HG02943 (cell line): ENCODE results near the gene AACS.

Experiments
- ATAC-seq: cut with Tn5 transposase; IDR thresholded peaks from one replicate; pipeline ENCODE4 v1.9.1; 2021; ENCODE audit warnings: mild to moderate bottlenecking, low read depth, moderate library complexity; ENCODE audit not compliant: unreplicated experiment

AACS gene

DNA sequence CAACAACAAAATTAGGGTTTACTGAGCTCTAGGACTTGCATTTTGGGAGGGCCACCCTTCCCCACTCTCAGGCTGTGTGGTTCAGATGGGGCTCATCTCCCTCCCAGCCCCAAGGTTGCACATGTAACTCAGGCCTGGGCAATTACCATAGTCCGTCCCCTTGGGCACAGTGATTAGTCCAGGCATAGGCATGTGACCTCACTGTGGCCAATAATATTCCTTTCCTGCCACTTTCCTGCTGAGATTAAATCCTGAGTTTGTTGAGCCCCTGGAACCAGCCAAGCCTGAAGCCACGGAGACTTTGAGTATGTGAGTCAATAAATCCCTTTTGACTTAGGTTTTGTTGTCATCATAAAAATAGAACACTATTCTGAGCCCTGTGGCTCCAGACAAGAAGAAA lies 113.0 kb downstream of the AACS start:
- no peak for ATAC-seq

DNA sequence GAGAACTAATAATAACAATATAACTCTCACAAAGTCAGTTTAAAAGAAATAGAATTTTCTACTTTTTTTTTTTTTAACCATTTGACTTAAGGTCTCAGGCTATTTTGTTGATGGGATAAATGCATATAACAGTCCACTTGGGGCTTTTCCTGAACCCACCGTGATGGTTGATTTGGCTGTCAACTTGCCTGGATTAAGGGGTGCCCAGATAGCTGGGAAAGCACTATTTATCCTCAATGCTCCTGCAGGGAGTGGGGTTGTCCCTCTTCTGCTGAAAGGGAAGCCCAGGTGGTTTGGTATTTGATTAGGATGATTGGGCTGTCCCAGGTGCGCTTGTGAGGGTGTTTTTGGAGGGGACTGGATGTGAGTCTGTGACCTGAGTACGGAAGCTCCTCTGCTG lies 114.9 kb downstream of the AACS start:
- no peak for ATAC-seq

DNA sequence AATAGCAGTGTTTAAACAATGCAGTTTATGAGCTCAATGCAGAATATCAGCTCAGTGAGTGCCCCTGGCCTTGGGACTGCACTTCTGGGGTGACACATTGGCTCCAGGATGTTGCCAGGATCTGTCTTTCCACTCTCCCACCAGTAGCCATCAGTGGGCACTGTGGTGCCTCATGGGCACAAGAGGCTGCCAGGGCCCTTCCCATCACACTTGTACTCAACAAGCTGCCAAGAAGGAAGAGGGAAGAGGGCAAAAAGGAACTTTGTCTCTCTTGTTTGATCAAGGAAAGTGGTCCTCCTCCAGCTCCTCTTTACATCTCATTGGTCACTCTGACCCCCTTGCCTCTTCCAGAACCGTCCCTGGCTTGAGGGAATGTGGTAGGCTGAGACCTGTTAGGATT lies 115.9 kb downstream of the AACS start:
- ATAC-seq: no peak

DNA sequence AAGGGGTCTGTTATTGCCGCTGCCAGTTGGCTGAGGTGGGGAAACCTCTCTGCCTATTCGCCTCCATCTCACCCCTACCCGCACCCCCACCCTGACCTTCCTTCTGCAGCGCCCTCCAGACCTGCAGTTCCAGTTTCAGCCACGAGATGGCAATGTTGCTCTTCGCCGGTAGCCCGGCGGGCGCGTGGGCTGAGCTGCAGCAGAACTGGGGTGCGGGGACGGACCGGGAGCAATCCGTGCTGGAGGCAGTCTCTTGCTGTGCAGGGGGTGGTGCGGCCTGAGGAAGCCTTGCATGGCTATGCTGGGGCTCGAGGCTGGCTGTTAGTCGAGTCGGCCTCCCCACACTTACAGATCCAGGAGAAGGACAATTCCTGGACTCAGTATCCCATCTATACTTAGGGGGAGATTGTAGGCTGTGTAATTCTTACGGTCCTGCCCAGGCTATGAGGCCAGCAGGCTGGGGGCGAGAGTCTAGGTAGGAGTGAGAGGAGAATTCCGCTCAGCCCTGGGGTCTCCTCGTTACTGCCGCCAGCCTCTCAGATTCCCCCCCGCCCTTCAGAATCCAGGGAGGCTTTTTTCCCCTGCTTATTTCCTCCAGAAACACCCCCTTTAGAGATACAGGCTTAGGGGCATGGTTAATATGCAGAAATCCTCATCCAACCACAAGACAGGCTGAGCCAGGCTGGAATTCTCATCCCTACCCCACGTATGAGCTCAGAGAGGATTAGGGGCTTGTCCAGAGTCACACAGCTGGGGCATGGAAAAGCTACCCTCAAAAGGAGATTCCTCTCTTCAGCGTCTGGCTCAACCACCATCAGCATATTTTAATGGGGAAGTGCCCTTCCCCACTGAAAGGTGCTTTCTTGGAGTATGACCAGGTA lies 118.2 kb downstream of the AACS start:
- peak; percentile 47 for ATAC-seq

DNA sequence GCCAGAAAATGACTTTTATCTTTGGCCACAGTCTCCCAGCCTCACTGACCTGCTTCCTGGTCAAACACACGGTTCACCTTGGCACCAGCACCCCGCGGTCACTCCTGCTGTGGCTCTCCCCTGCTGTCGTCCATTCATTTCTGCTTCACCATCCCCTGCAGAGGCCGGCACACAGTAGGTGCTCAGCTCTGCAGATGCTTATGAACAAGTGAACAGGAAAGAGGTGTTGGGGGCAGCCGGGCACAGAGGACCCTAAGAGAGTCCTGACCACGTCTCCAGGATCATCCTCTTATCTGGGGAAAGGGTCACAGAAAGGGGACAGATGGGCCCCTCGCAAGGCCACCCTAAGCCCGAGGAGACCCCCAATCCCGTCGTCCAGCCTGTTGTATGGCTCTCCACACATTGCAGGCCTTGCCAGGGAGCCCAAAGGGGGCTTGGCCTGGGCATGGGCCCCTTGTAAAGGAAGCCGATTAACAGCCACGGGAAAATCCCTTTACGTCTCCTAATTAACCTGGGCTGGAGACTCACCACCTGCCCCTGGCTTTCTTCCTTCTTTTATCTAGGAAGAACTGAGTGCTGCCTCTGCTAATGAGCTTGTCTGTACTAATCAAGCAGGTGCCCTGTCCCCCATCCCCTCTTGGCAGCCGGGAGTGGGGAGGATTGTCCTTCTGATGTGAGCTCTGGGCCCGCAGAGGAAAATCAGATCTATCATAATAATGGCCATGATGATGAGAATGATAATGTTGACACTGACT lies 119.2 kb downstream of the AACS start:
- no peak for ATAC-seq

DNA sequence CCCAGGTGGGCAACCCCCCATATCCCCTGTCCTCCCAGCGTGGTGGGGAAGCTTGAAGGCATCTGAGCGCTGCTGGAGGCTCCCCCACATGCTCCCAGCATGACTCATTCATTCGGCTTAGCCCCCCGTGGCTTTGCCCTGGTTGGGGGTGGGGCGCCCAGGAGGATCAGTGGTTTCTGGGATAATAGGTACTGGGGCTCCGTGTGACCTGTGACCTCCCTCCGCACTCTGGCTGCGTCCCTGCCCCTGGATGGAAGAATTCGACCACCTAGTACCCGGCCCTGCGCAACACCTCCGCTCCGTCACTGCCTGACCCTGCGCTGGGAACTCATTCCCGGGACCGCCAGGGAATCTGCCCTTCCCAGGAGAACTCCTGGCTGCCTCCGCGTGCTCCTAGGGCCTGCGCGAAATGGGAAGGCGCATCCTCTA lies 120.1 kb downstream of the AACS start:
- ATAC-seq: no peak

DNA sequence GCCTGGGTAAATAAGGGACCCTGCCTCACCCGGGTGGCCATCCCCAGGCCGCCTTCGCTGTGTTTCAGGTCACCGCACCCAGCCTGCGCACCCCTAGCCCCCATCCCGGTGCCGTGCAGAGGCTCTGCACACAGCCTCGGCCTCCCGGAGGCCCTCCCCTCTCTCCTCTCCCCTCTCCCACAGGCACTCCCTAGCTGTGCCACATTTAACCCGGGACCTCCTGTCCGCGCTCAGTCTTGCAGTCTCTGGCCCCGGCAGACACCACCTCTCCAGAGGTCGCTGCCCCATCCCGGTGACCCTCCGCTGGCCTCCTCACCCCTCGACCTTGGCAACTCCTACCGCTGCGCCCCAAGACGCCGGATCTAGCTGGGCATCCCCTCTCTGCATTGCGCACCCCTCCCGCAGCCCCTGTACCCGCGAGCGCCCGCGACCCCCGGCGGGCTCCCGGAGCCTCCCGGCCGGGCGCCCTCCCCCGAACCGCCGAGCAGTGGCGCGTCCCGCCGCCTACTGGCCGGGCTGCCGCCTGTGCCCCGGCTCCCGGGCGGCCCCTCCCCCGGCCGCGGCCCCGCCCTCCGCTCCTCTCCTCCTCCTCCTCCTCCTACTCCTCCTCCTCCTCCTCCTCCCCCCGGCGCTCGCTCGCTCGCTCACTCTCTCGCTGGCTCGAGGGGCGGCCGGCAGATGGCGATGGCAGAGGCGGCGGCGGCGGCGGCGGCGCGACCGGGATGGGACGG lies 120.7 kb downstream of the AACS start, which contains the start of gene TMEM132B:
TMEM132B (plus strand) TSS at position 647 of the 731 bp plus-strand sequence.
- no peak for ATAC-seq

DNA sequence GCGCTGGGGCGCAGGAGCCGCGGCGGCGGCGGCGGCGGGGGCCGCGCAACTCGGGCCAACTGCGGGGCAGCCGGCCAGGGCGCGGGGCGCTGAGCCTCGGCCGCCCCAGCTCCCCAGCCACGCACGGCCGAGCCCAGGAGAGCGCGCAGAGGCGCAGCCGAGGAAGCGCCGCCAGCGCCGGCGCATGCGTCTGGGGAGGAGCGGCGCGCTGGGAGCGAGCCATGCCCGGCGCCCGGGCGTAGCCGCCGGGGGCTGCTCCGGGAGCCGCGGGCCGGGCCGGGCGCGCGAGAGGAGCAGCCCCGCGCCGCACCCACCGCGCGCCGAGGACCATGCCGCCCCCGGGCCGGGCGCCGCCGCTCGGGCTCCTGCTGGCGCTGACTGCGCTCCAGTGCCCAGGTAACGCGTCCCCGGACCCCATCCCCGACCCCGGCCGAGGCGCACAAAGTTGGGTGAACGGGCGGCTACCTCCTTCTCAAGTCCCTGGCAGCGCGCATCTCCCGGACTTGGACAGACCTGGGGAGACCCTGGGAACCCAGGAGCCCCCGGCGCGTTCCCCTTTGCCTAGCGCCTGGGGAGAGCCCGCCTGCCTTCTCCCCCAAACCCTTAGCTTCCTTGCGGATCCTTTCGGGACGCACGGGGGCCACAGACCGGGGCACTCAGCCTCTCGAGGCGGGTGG lies 121.4 kb downstream of the AACS start:
- no peak for ATAC-seq

DNA sequence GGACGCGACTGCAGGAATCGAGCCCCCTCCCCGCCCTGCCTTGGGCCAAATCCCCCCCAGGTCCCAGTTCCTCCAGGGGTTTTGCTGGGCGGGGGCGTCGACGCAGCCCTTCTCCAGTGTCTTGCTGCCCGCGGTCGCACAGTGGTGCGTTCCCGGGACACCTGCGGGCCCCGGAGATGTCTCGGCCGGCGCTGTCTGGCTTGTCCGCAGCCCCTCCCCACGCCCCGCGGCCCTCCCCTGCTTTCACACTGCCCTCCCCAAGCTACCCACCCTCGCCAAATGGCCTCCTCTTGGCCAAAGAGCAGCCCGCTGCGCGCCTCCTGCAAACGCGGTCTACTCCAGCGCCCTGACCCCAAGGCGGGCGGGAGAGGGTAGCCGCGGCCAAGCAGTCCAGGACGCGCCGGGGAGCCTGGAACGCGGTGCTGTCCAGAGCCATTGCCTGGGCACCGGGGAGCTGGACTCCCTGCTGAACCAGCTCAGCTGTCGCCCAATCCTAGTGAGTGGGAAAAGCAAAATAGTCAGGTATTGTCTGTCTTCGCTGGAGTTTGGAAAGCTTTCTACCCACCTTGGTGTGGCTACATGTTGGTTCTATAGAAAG lies 122.0 kb downstream of the AACS start:
- no peak for ATAC-seq

DNA sequence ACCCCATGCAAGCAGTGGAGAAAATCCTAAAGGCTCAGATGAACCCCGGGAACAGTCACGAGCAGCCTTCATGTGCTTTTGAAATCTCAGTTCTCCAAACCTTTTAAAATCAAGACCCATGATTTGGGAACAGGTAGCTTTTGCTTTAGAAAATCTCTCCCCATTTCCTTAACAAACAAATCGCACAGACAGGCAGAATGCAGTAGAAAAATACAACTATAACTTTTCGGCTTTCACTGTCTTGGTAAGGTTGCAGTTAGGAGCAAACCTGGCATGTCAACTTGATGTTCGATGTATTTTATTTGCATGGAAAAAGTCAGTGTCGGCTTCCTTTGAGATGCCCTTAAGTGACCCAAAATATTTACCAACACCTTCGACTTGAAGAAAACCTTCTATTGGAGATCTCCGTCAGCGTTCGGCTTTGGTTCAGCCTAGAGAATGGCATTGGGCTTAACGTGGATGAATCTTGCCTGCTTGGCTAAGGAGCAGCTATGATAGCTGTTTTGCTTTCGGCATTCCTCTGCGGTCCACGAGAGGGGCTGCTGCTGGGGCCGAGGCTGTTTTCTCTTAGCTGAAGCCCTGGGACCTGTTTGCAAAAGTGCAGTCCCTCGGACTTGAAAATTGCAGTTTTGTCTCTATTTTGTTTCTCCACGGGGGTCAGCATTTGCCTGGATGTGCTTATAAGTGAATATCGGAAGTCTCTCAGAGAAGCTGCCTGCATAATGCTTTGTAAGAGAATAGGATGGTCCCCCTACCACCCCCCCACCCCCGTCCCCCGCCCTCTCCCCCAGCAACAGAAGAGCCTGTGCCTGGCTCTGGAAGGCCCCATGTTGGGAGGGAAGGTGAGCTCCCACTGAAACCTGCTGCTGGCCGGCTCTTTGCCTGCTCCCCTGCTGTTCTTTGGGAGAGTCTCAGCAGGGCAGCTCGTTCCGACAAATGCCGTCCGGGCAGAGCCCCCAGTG lies 122.8 kb downstream of the AACS start:
- ATAC-seq: no peak

DNA sequence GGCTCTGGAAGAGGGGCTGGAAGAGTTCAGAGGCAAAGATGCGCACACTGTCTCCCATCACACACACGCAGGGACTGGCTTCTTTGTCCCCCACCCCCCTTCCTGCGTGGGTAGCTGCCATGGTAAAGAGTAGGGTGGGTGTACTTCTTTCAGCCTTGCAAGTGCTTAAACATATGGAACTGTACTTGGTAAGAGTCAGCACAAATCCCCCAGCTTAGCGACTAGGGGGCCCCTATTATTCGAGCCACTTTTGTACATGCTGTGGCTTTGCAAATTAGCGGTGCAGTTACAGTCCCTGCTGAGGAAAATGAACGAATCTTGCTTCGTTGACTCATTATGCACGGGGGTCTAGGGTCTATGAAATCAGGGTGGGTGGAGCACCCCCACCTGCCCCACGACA lies 123.8 kb downstream of the AACS start:
- ATAC-seq: no peak

DNA sequence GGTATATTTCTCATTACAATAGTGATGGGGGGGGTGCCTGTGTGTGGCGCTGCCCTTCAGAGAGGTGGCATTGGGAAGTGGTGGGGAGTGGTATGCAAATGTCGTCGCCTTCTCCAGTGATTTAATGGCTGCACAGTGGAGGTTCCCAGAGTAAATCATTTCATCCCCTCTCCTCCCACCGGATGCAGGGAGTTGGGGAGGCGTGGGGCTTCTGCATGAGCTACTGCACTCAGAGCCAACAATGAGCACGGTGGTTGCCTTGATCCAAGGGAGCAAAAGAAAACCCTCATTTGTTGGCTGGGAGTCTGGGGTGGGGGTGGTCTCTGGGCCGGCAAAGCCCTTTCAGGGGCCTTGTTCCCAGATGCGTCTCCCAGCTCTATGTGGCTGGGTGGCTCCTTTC lies 124.3 kb downstream of the AACS start:
- ATAC-seq: no peak

DNA sequence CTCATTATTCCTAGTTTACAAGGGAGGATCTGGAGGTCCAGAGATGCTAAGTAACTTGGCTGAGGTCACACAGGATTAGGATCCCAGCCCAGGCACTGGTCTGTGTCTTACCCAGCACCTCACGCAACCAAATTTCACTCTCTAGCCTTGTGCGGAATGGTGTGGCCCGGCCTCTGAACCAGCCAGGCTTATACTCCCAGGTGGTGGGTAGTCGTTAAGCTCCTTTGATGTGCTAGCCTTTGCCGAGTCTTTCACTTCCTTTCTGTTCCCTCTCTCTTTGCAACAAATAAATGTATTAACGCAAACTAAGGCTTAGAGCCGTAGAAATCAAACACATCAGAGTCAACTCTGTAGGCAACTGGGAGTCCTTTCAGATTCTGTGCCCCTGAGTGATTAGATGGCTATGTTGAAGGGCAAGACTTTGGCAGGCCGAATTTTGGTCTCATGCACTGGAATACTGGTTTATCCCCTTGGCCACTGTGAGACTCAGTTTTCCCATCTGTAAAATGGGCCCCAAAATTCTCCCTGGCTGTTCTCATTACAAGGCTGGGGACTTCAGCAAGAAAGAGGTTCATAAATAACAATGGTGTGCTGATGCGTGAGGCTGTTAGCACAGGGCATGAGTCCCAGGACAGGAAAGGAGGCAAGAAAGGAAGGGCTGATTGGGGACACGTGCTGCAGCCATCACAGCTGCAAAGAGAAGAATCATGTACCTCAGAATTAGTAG lies 126.3 kb downstream of the AACS start:
- ATAC-seq: no peak

DNA sequence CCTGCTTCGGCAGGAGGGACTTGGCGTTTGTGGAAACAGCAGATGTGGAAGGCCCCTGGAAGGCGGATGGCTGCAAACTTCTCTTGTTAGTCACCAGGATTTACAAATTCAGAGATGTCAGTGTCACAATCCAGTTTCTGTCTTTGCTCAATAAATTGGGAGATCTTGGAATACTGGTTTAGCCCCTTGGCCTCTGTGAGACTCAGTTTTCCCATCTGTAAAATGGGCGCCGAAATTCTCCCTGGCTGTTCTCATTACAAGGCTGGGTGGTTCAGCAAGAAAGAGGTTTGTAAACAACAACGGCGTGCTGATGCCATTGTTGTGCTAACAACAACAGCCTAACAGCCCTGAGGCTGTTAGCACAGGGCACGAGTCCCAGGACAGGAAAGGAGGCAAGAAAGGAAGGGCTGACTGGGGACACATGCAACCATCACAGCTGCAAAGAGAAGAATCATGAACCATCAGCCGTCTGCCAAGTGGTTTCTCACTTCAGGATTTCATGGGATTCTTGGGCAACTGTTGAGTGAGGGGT lies 127.5 kb downstream of the AACS start:
- ATAC-seq: no peak
